Measurements from ENCODE around the gene AKR1B1.

DNA sequence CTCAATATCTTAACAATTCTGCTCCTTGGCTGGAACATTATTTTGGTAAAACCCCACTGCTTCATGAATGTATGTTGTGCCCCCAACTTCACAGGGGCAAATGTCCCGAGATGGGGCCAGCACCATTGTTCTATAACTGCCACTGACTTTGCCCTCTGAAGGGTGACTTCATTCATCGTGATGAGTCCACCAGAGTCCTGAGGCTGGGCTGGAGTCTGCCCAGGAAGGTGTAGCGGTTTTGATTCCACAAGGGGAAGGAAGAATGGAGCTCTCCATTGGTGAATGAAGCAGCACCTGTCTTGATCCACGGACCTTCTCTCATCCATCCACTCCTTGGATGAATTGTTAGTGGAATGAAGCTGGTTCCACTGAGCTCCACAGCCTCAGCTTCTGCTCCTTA, 18.4 kb downstream of the AKR1B1 start:
- TF ChIP-seq CTCF (IDR thresholded peaks at IDR 0.05): no peak
- no peak for TF ChIP-seq YY1 (IDR thresholded peaks at IDR 0.05; ENCODE audit: low read depth)
- no peak for TF ChIP-seq TCF12 (IDR thresholded peaks at IDR 0.05)
- TF ChIP-seq POLR2AphosphoS5 (IDR thresholded peaks at IDR 0.05; ENCODE audit: low read depth, low read length): no peak
- no peak for TF ChIP-seq EP300 (IDR thresholded peaks at IDR 0.05; ENCODE audit: borderline replicate concordance in 1 of 2, low read depth in 1 of 2, low read length in 1 of 2)

All from SK-N-SH (cell line).